HepG2 (cell line): ENCODE results near the gene VWA3A. TPM values are rescaled to one million over a fixed set of nuclear protein-coding genes. Genes with fewer than 3 reads are reported as not detected.
"Not testable (repeated sequence)": the region's sequence is repeated elsewhere in the genome, so short reads cannot be mapped to it uniquely, and the experiment has no call there.

Source experiments
- ATAC-seq: fragments of 200-7000 bp; cut with Tn5 transposase; 3 replicates; pipeline ENCODE4 v1.9.1; 2020; ENCODE audit warnings: mild to moderate bottlenecking, moderate library complexity
- BruUV-seq: library from RNA; stranded (reverse); fragments of 400-500 nt; replicated peaks from 2 replicates; lab custom pipeline; 2021; lab: Mats Ljungman, UMichigan
- CTCF ChIA-PET: fragments of 300-600 bp; formaldehyde crosslinking; extraction: SDS; loops from one replicate; lab custom pipeline; 2021; ENCODE audit warnings: low total read pairs, inconsistent platforms, low intra/inter-chr PET ratio; lab: Yijun Ruan, JAX
- POLR2A ChIA-PET: fragments of 350-600 bp; sonication (Branson Sonifier 250); formaldehyde crosslinking; loops from one replicate; lab custom pipeline; 2020; ENCODE audit warnings: antibody characterized with exemption, inconsistent platforms; lab: Yijun Ruan, JAX
- DNase-seq: peaks from one replicate; pipeline ENCODE4 v3.0.0-alpha.2; 2015; ENCODE audit warnings: low spot score
- FAIRE-seq: peaks from 3 replicates; lab custom pipeline; 2011; peaks lifted over from hg19 to GRCh38; lab: Jason Lieb, UNC
- H2AFZ ChIP-seq: one replicate; pipeline ENCODE4 v1.6.1; 2011; ENCODE audit warnings: low read length, inconsistent platforms
- H3K27ac ChIP-seq: fragments of 300-600 bp; 3 replicates; pipeline ENCODE4 v1.8.0; 2011; ENCODE audit warnings: mixed run types, mild to moderate bottlenecking, mixed read lengths, low read length, inconsistent platforms; ENCODE audit not compliant: insufficient read depth; ENCODE audit errors: extremely low read length
- H3K27me3 ChIP-seq, 2 experiments: fragments of 200-600 bp in 1 of 2; 2 replicates in 1 of 2; 3 replicates in 1 of 2; pipeline versions ENCODE4 v1.6.0 to v1.8.0; 2011; ENCODE audit warnings: low read length in 2 of 2, mild to moderate bottlenecking in 2 of 2, moderate library complexity in 2 of 2, inconsistent platforms in 1 of 2; ENCODE audit not compliant: insufficient read depth in 2 of 2, control insufficient read depth in 1 of 2
- H3K36me3 ChIP-seq, 2 experiments: fragments of 200-600 bp in 1 of 2; replicated peaks in 1 of 2; 2 replicates in 1 of 2; 3 replicates in 1 of 2; pipeline versions ENCODE4 v1.5.1 to v1.8.0; 2011; ENCODE audit warnings: low read length in 2 of 2, inconsistent platforms in 1 of 2; ENCODE audit not compliant: insufficient read depth in 2 of 2, control insufficient read depth in 1 of 2
- H3K4me1 ChIP-seq: 2 replicates; pipeline ENCODE4 v1.5.1; 2012; ENCODE audit warnings: low read length, inconsistent platforms; ENCODE audit not compliant: insufficient read depth
- H3K4me2 ChIP-seq: 2 replicates; pipeline ENCODE4 v1.6.0; 2011; ENCODE audit warnings: low read depth, low read length, inconsistent platforms
- H3K4me3 ChIP-seq, 3 experiments: fragments of 200-600 bp in 1 of 3; sonication (generic), shearing (Covaris generic) in 1 of 3; replicated peaks in 1 of 3; 2 replicates each; pipeline ENCODE4 v1.5.1; 2011 to 2016; ENCODE audit warnings: low read length in 3 of 3, inconsistent platforms in 2 of 3, low read depth in 2 of 3, mild to moderate bottlenecking in 2 of 3, control low read depth in 1 of 3, mixed read lengths in 1 of 3; ENCODE audit not compliant: insufficient read depth in 1 of 3
- H3K79me2 ChIP-seq: one replicate; pipeline ENCODE4 v1.6.1; 2011; ENCODE audit warnings: low read length, inconsistent platforms; ENCODE audit not compliant: insufficient read depth
- H3K9ac ChIP-seq: 2 replicates; pipeline ENCODE4 v1.6.0; 2011; ENCODE audit warnings: mild to moderate bottlenecking, low read depth, low read length, inconsistent platforms; ENCODE audit not compliant: insufficient read depth
- H3K9me3 ChIP-seq: 2 replicates; pipeline ENCODE4 v1.5.1; 2012; ENCODE audit warnings: mild to moderate bottlenecking, low read length
- H4K20me1 ChIP-seq: 2 replicates; pipeline ENCODE4 v1.6.0; 2011; ENCODE audit warnings: inconsistent platforms, mild to moderate bottlenecking, low read length, moderate library complexity; ENCODE audit not compliant: insufficient read depth
- DNMT1 ChIP-seq: sonication (generic); formaldehyde crosslinking; IDR thresholded peaks from 2 replicates; pipeline ENCODE4 v1.5.1; 2020; ENCODE audit warnings: mild to moderate bottlenecking, missing genetic modification reagents
- FOSL2 ChIP-seq: sonication (generic); formaldehyde crosslinking; IDR thresholded peaks from 2 replicates; pipeline ENCODE4 v1.4.0; 2020; ENCODE audit warnings: missing genetic modification reagents
- GABPA ChIP-seq, 2 experiments: IDR thresholded peaks; 2 replicates each; pipeline ENCODE4 v1.6.1; 2011 to 2016; ENCODE audit warnings: low read depth in 2 of 2, low read length in 1 of 2, missing biosample characterization in 1 of 2, missing genetic modification characterization in 1 of 2
- MED1 ChIP-seq: sonication (generic); formaldehyde crosslinking; IDR thresholded peaks from 2 replicates; pipeline ENCODE4 v1.4.0; 2020; ENCODE audit warnings: missing genetic modification reagents
- REL ChIP-seq: sonication (generic); formaldehyde crosslinking; conservative IDR thresholded peaks from 2 replicates; pipeline ENCODE4 v1.8.0; 2022; ENCODE audit warnings: mild to moderate bottlenecking, missing genetic modification reagents, moderate library complexity
- REPIN1 ChIP-seq: sonication (generic); formaldehyde crosslinking; IDR thresholded peaks from 2 replicates; pipeline ENCODE4 v1.8.0; 2022; ENCODE audit warnings: missing genetic modification reagents, low read depth, mild to moderate bottlenecking, borderline replicate concordance
- SOX5 ChIP-seq: IDR thresholded peaks from 2 replicates; pipeline ENCODE4 v1.6.1; 2016; ENCODE audit warnings: borderline replicate concordance
- USF2 ChIP-seq, 2 experiments: sonication (generic) in 1 of 2; formaldehyde crosslinking in 1 of 2; IDR thresholded peaks; 2 replicates each; pipeline versions ENCODE4 v1.5.1 to v1.6.1; 2011 to 2020; ENCODE audit warnings: borderline replicate concordance in 1 of 2, low read depth in 1 of 2, low read length in 1 of 2, mild to moderate bottlenecking in 1 of 2, missing genetic modification reagents in 1 of 2, moderate library complexity in 1 of 2
- ZBTB42 ChIP-seq: sonication (generic); formaldehyde crosslinking; IDR thresholded peaks from 2 replicates; pipeline ENCODE4 v1.5.0; 2020; ENCODE audit warnings: mild to moderate bottlenecking, missing genetic modification reagents
- ZNF567 ChIP-seq: sonication (generic); formaldehyde crosslinking; IDR thresholded peaks from 2 replicates; pipeline ENCODE4 v1.8.1; 2023; ENCODE audit warnings: mild to moderate bottlenecking, missing genetic modification reagents, borderline replicate concordance
- ZNF597 ChIP-seq: sonication (generic); formaldehyde crosslinking; IDR thresholded peaks from 2 replicates; pipeline ENCODE4 v1.5.0; 2020; ENCODE audit warnings: missing genetic modification reagents
- ZNF674 ChIP-seq: sonication (generic); formaldehyde crosslinking; IDR thresholded peaks from 2 replicates; pipeline ENCODE4 v1.5.0; 2020; ENCODE audit warnings: low read depth, mild to moderate bottlenecking, missing genetic modification reagents
- ZNF782 ChIP-seq: sonication (generic); formaldehyde crosslinking; IDR thresholded peaks from 2 replicates; pipeline ENCODE4 v1.4.0; 2020; ENCODE audit warnings: missing genetic modification reagents, mild to moderate bottlenecking, borderline replicate concordance
- WGBS: methylation state at CpG from one replicate; pipeline ENCODE4 v1.1.6; 2017; ENCODE audit warnings: low lambda C conversion rate; 5-methylcytosine and 5-hydroxymethylcytosine counted together
- in situ Hi-C: cut with HindIII; loops from 2 replicates; pipeline ENCODE4 v1.10.0; 2017; ENCODE audit warnings: low pct_unique_long_range_greater_than_20kb; ENCODE audit not compliant: extremely low pct_ligation_motif_present
- intact Hi-C: fragments of 100-400 bp; cut with micrococcal nuclease; formaldehyde crosslinking; loops from one replicate; pipeline ENCODE4 v1.10.0; 2022; ENCODE audit not compliant: unreplicated experiment
- polyA plus RNA-seq, 8 experiments: library from polyadenylated mRNA; depleted of rRNA in 3 of 8; stranded (reverse) in 7 of 8; unstranded in 1 of 8; fragments of >200 nt; fragmentation: Illumina TruSeq in 4 of 8; extraction: Trizol in 4 of 8; gene quantifications; 2 replicates each; pipeline versions ENCODE4 v1.2.1 to v1.2.3, GENCODE V29; 2011 to 2016; ENCODE audit warnings: low read depth in 4 of 8, missing spikeins in 1 of 8, mixed read lengths in 1 of 8; ENCODE audit not compliant: insufficient read depth in 1 of 8
- total RNA-seq, 5 experiments: library from RNA; depleted of rRNA; stranded (reverse); fragments of >200 nt; fragmentation: Illumina TruSeq; extraction: Trizol; gene quantifications; 2 replicates each; pipeline ENCODE4 v1.2.3, GENCODE V29; 2016; ENCODE audit warnings: low read depth in 1 of 5
- TF ChIP-seq, protein P1 (sequence below): IDR thresholded peaks from 2 replicates; pipeline ENCODE4 v1.6.1; 2016; ENCODE audit warnings: mild to moderate bottlenecking

VWA3A gene
- total and polyA plus RNA-seq, 2 of the 13 experiments (the other 11 are each of a cell fraction or from before 2014, with no cell fraction given), result 0.03 to 0.07 TPM

DNA sequence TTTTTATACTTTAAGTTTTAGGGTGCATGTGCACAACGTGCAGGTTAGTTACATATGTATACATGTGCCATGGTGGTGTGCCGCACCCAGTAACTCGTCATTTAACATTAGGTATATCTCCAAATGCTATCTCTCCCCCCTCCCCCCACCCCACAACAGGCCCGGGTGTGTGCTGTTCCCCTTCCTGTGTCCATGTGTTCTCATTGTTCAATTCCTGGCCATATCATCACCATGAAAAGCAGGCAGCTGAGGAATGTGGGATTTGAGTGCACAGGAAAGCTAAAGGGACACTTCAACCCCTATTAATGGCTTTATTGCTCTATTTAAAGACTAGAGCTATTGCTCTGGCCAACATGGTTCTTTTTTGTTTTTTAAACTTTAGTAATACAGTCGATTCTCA is 46.5 kb upstream of the VWA3A start:
- intact Hi-C loops, H3K4me2 ChIP-seq, H3K27ac ChIP-seq, H3K9ac ChIP-seq, H3K36me3 ChIP-seq, DNase-seq, H3K9me3 ChIP-seq, FAIRE-seq, H3K27me3 ChIP-seq, in situ Hi-C loops, H3K4me3 ChIP-seq, H3K79me2 ChIP-seq, H3K4me1 ChIP-seq, H4K20me1 ChIP-seq, CTCF ChIA-PET, ATAC-seq, H2AFZ ChIP-seq, POLR2A ChIA-PET, BruUV-seq: not testable (repeated sequence)
- WGBS, result 79% methylated on average over 5 of the region's 5 CpGs

GRCh38 chr16:22050963-22051362 is 41.4 kb upstream of the VWA3A start:
- Histone ChIP-seq H3K4me2 (no peak overlapping the region), H4K20me1 (no peaks in the 10 kb centered on the region), H3K27ac (no peak overlapping the region), H3K4me3 (no peak overlapping the region), H3K79me2 (peaks cover 6% of the 10 kb centered on the region), H3K36me3 (peaks cover 0 to 1% of the 10 kb centered on the region in 2 experiments; a peak in 1 of 5 replicates), H3K27me3 (no peaks in the 10 kb centered on the region), H3K9ac (no peak overlapping the region), H3K4me1 (no peaks in the 10 kb centered on the region), H2AFZ (no peak overlapping the region), H3K9me3 (no peaks in the 10 kb centered on the region)
- no peak for FAIRE-seq
- intact Hi-C loops, result no loop called here
- no TSS peak for BruUV-seq
- CTCF ChIA-PET, result no interaction called here
- in situ Hi-C loops, result no loop called here
- 97% methylated on average over 4 of the region's 4 CpGs for WGBS
- no peak for ATAC-seq
- DNase-seq, result no peak
- POLR2A ChIA-PET, result no interaction called here
- no peak for TF ChIP-seq ZNF674 (CRISPR knock-in tag)
- no peak for TF ChIP-seq MED1 (CRISPR knock-in tag)
- no peak for TF ChIP-seq DNMT1 (CRISPR knock-in tag)
- TF ChIP-seq GABPA (IDR thresholded peaks at IDR 0.05; ENCODE audit: low read depth, low read length), result no peak
- no peak for TF ChIP-seq GABPA (CRISPR knock-in tag; IDR thresholded peaks at IDR 0.05; ENCODE audit: low read depth)
- no peak for TF ChIP-seq SOX5
- TF ChIP-seq REPIN1 (CRISPR knock-in tag), result no peak
- no peak for TF ChIP-seq REL
- TF ChIP-seq ZNF782 (CRISPR knock-in tag), result no peak
- TF ChIP-seq ZNF567 (CRISPR knock-in tag), result no peak
- no peak for TF ChIP-seq FOSL2 (CRISPR knock-in tag)
- TF ChIP-seq ZNF597 (CRISPR knock-in tag), result no peak
- TF ChIP-seq, protein P1, sequence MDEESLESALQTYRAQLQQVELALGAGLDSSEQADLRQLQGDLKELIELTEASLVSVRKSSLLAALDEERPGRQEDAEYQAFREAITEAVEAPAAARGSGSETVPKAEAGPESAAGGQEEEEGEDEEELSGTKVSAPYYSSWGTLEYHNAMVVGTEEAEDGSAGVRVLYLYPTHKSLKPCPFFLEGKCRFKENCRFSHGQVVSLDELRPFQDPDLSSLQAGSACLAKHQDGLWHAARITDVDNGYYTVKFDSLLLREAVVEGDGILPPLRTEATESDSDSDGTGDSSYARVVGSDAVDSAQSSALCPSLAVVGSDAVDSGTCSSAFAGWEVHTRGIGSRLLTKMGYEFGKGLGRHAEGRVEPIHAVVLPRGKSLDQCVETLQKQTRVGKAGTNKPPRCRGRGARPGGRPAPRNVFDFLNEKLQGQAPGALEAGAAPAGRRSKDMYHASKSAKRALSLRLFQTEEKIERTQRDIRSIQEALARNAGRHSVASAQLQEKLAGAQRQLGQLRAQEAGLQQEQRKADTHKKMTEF (CRISPR knock-in tag), result no peak
- no peak for TF ChIP-seq ZBTB42 (CRISPR knock-in tag)
- TF ChIP-seq USF2 (IDR thresholded peaks at IDR 0.05; ENCODE audit: low read depth, low read length), result no peak
- TF ChIP-seq USF2 (CRISPR knock-in tag; IDR thresholded peaks at IDR 0.05; ENCODE audit: borderline replicate concordance), result no peak
